Measurements from ENCODE around the gene TGM1.

TGM1 gene

GRCh38 chr14:24269910-24270536 lies 7.0 kb upstream of the TGM1 start:
- DNase-seq, result no peak

GRCh38 chr14:24269368-24269767 lies 6.4 kb upstream of the TGM1 start:
- no peak for DNase-seq

- DNase-seq, result no peak
Observed at GRCh38 chr14:24268225-24268624, 5.2 kb upstream of the TGM1 start.

GRCh38 chr14:24267516-24267915 lies 4.5 kb upstream of the TGM1 start:
- DNase-seq, result no peak

- DNase-seq, result no peak
Observed at GRCh38 chr14:24266344-24267244, 3.6 kb upstream of the TGM1 start.

GRCh38 chr14:24264298-24264697 lies 1.3 kb upstream of the TGM1 start:
- DNase-seq, result no peak

- no peak for DNase-seq
Observed at GRCh38 chr14:24263848-24264247, 871 bp upstream of the TGM1 start.

GRCh38 chr14:24261969-24262327 lies 1.0 kb downstream of the TGM1 start:
- no peak for DNase-seq

GRCh38 chr14:24261256-24261968 lies 1.6 kb downstream of the TGM1 start:
- no peak for DNase-seq

- DNase-seq, result no peak
Observed at GRCh38 chr14:24260780-24261157, 2.2 kb downstream of the TGM1 start.

GRCh38 chr14:24260026-24260779 lies 2.8 kb downstream of the TGM1 start:
- no peak for DNase-seq

- DNase-seq, result no peak
Observed at GRCh38 chr14:24259282-24260025, 3.5 kb downstream of the TGM1 start.

GRCh38 chr14:24258548-24259265 lies 4.3 kb downstream of the TGM1 start:
- DNase-seq, result no peak

GRCh38 chr14:24258119-24258518 lies 4.9 kb downstream of the TGM1 start:
- DNase-seq, result no peak

GRCh38 chr14:24256960-24257359 lies 6.0 kb downstream of the TGM1 start:
- no peak for DNase-seq

GRCh38 chr14:24255931-24256711 lies 6.9 kb downstream of the TGM1 start:
- no peak for DNase-seq

GRCh38 chr14:24255438-24255837 lies 7.5 kb downstream of the TGM1 start:
- no peak for DNase-seq

GRCh38 chr14:24254630-24255392 lies 8.2 kb downstream of the TGM1 start:
- DNase-seq, result no peak

- no peak for DNase-seq
Observed at GRCh38 chr14:24253936-24254335, 9.0 kb downstream of the TGM1 start.
